ENCODE results near the gene CACNA1C.

The CACNA1C gene

GRCh38 chr12:2543801-2544200, 491.0 kb downstream of the CACNA1C start:
- DNase-seq: no peak

- DNase-seq: no peak
Measured at GRCh38 chr12:2544230-2544629, 491.4 kb downstream of the CACNA1C start.

GRCh38 chr12:2547273-2548044, 494.7 kb downstream of the CACNA1C start:
- DNase-seq: no peak

- no peak for DNase-seq
Measured at GRCh38 chr12:2548081-2548480, 495.3 kb downstream of the CACNA1C start.

GRCh38 chr12:2550561-2551411, 498.0 kb downstream of the CACNA1C start:
- no peak for DNase-seq

- DNase-seq: no peak
Measured at GRCh38 chr12:2551412-2551900, 498.7 kb downstream of the CACNA1C start.

GRCh38 chr12:2552000-2552756, 499.4 kb downstream of the CACNA1C start:
- no peak for DNase-seq

- no peak for DNase-seq
Measured at GRCh38 chr12:2553388-2554126, 500.8 kb downstream of the CACNA1C start.

GRCh38 chr12:2555487-2556082, 502.8 kb downstream of the CACNA1C start:
- DNase-seq: no peak

- no peak for DNase-seq
Measured at GRCh38 chr12:2557597-2557996, 504.8 kb downstream of the CACNA1C start.

GRCh38 chr12:2559931-2560330, 507.1 kb downstream of the CACNA1C start:
- DNase-seq: no peak

- DNase-seq: no peak
Measured at GRCh38 chr12:2560356-2560755, 507.6 kb downstream of the CACNA1C start.

- no peak for DNase-seq
Measured at GRCh38 chr12:2561367-2561766, 508.6 kb downstream of the CACNA1C start.

GRCh38 chr12:2562400-2562799, 509.6 kb downstream of the CACNA1C start:
- DNase-seq: no peak

- no peak for DNase-seq
Measured at GRCh38 chr12:2563709-2564108, 510.9 kb downstream of the CACNA1C start.

GRCh38 chr12:2566161-2566560, 513.4 kb downstream of the CACNA1C start:
- DNase-seq: no peak

- DNase-seq: no peak
Measured at GRCh38 chr12:2567711-2568110, 514.9 kb downstream of the CACNA1C start.

GRCh38 chr12:2570562-2570961, 517.8 kb downstream of the CACNA1C start:
- DNase-seq: no peak

GRCh38 chr12:2574355-2574935, 521.7 kb downstream of the CACNA1C start:
- DNase-seq: no peak

- no peak for DNase-seq
Measured at GRCh38 chr12:2575245-2575644, 522.5 kb downstream of the CACNA1C start.

GRCh38 chr12:2578211-2578610, 525.4 kb downstream of the CACNA1C start:
- DNase-seq: no peak

GRCh38 chr12:2578772-2579171, 526.0 kb downstream of the CACNA1C start:
- no peak for DNase-seq

Data from stimulated activated naive CD4-positive, alpha-beta T cell (primary cell).